Endothelial cell (in vitro differentiated cells): ENCODE measurements around the gene SLC1A7. TPM values are rescaled to one million over a fixed set of nuclear protein-coding genes. Genes with fewer than 3 reads are reported as not detected.

Experiments
- DNase-seq: peaks from one replicate; pipeline ENCODE4 v3.0.0; 2021; ENCODE audit warnings: low spot score
- H3K27ac Mint-ChIP-seq: one replicate; pipeline ENCODE4 v1.8.0; 2021; ENCODE audit warnings: mixed read lengths, inconsistent platforms; ENCODE audit not compliant: unreplicated experiment
- H3K27me3 Mint-ChIP-seq: one replicate; pipeline ENCODE4 v1.8.0; 2021; ENCODE audit warnings: mild to moderate bottlenecking, moderate library complexity, mixed read lengths, inconsistent platforms; ENCODE audit not compliant: unreplicated experiment
- H3K36me3 Mint-ChIP-seq: one replicate; pipeline ENCODE4 v1.8.0; 2021; ENCODE audit warnings: mild to moderate bottlenecking, low read depth, mixed read lengths, inconsistent platforms; ENCODE audit not compliant: unreplicated experiment
- H3K4me1 Mint-ChIP-seq: one replicate; pipeline ENCODE4 v1.8.0; 2021; ENCODE audit warnings: mild to moderate bottlenecking, mixed read lengths, inconsistent platforms; ENCODE audit not compliant: unreplicated experiment
- H3K4me3 Mint-ChIP-seq: one replicate; pipeline ENCODE4 v1.8.0; 2021; ENCODE audit warnings: mild to moderate bottlenecking, mixed read lengths, inconsistent platforms; ENCODE audit not compliant: unreplicated experiment
- H3K9me3 Mint-ChIP-seq: one replicate; pipeline ENCODE4 v1.8.0; 2021; ENCODE audit warnings: mixed read lengths, inconsistent platforms; ENCODE audit not compliant: unreplicated experiment
- CTCF ChIP-seq: fragments of 200-600 bp; sonication (generic); IDR thresholded peaks from one replicate; pipeline ENCODE4 v1.5.0; 2021; ENCODE audit warnings: antibody characterized with exemption; ENCODE audit not compliant: unreplicated experiment
- total RNA-seq: library from RNA; stranded (reverse); fragmentation: NEBNext Ultra II Directional; extraction: Animal tissue kit (Norgen Biotek cat#: 25700); gene quantifications from one replicate; pipeline ENCODE4 v1.2.1, GENCODE V29; 2021; ENCODE audit not compliant: unreplicated experiment

The SLC1A7 gene
- total RNA-seq, 1 donor from 2014 or later = not detected

- Mint-ChIP-seq H3K27me3 (peaks cover 7% of the 10 kb centered on the region), H3K36me3 (no peaks in the 10 kb centered on the region), H3K4me3 (no peak overlapping the region), H3K27ac (no peak overlapping the region), H3K9me3 (no peaks in the 10 kb centered on the region), H3K4me1 (no peaks in the 10 kb centered on the region)
- no peak for TF ChIP-seq CTCF
- DNase-seq = no peak
Observed at GRCh38 chr1:53074313-53075154, 67.9 kb downstream of the SLC1A7 start.

- TF ChIP-seq CTCF = no peak
- DNase-seq = peak; percentile 2
- Mint-ChIP-seq H3K27ac (no peak overlapping the region), H3K4me3 (no peak overlapping the region), H3K36me3 (no peaks in the 10 kb centered on the region), H3K4me1 (no peaks in the 10 kb centered on the region), H3K27me3 (peaks cover 8% of the 10 kb centered on the region), H3K9me3 (no peaks in the 10 kb centered on the region)
Observed at GRCh38 chr1:53073868-53074311, 68.5 kb downstream of the SLC1A7 start.

GRCh38 chr1:53073287-53073686 is 69.2 kb downstream of the SLC1A7 start:
- Mint-ChIP-seq H3K4me1 (no peaks in the 10 kb centered on the region), H3K27me3 (peaks cover 8% of the 10 kb centered on the region), H3K27ac (no peak overlapping the region), H3K4me3 (no peak overlapping the region), H3K36me3 (no peaks in the 10 kb centered on the region), H3K9me3 (no peaks in the 10 kb centered on the region)
- TF ChIP-seq CTCF = no peak
- no peak for DNase-seq

- TF ChIP-seq CTCF = no peak
Observed at GRCh38 chr1:53071915-53072314, 70.5 kb downstream of the SLC1A7 start.

GRCh38 chr1:53071167-53071865 is 71.1 kb downstream of the SLC1A7 start:
- Mint-ChIP-seq H3K4me1 (no peaks in the 10 kb centered on the region), H3K4me3 (no peak overlapping the region), H3K36me3 (no peaks in the 10 kb centered on the region), H3K27ac (no peak overlapping the region), H3K9me3 (no peaks in the 10 kb centered on the region), H3K27me3 (peaks cover 5% of the 10 kb centered on the region)
- no peak for DNase-seq
- no peak for TF ChIP-seq CTCF

More at GRCh38 chr1:53071915-53072314, 70.5 kb downstream of the SLC1A7 start:
- Mint-ChIP-seq H3K36me3 (no peaks in the 10 kb centered on the region), H3K9me3 (no peaks in the 10 kb centered on the region), H3K4me1 (no peaks in the 10 kb centered on the region), H3K4me3 (no peak overlapping the region), H3K27me3 (peaks cover 5% of the 10 kb centered on the region), H3K27ac (no peak overlapping the region)
- no peak for DNase-seq
